ENCODE data around the gene FAM3A. TPM values are rescaled to one million over a fixed set of nuclear protein-coding genes. Genes with fewer than 3 reads are reported as not detected.

FAM3A gene
- total and polyA plus RNA-seq, 9 of the 15 experiments (the other 6 are each of a cell fraction or from before 2014, with no cell fraction given): 0.75 to 70.6 (median 27.0) TPM

- no peak for TF ChIP-seq AFF4 (CRISPR knock-in tag; IDR thresholded peaks at IDR 0.05)
- no peak for TF ChIP-seq NFYB (IDR thresholded peaks at IDR 0.05; ENCODE audit: extremely low read depth, insufficient read length)
- TF ChIP-seq HMG20A (CRISPR knock-in tag; conservative IDR thresholded peaks at IDR 0.05): no peak
- no peak for TF ChIP-seq GTF3C2 (IDR thresholded peaks at IDR 0.05; ENCODE audit: borderline replicate concordance, extremely low read depth, insufficient read length)
- no peak for TF ChIP-seq CHCHD3 (CRISPR knock-in tag; IDR thresholded peaks at IDR 0.05)
- TF ChIP-seq SMAD3 (CRISPR knock-in tag; conservative IDR thresholded peaks at IDR 0.05): no peak
- TF ChIP-seq BRD9 (IDR thresholded peaks at IDR 0.05; ENCODE audit: low read depth, partially characterized antibody): no peak
- TF ChIP-seq TCF15 (CRISPR knock-in tag; IDR thresholded peaks at IDR 0.05): peak; percentile 72; the same call in 1 of the 2 replicates
- TF ChIP-seq TCFL5 (CRISPR knock-in tag; conservative IDR thresholded peaks at IDR 0.05): no peak
- TF ChIP-seq FOXJ3 (CRISPR knock-in tag; IDR thresholded peaks at IDR 0.05): no peak
- TF ChIP-seq THAP12 (CRISPR knock-in tag; IDR thresholded peaks at IDR 0.05): no peak
- no peak for TF ChIP-seq ETV5 (CRISPR knock-in tag; IDR thresholded peaks at IDR 0.05; ENCODE audit: low read depth)
- peak; percentile 90 for TF ChIP-seq BACH1 (tag; IDR thresholded peaks at IDR 0.05)
- no peak for TF ChIP-seq TSC22D4 (tag; IDR thresholded peaks at IDR 0.05)
- no peak for TF ChIP-seq MAZ (CRISPR knock-in tag; conservative IDR thresholded peaks at IDR 0.05 in 1 of 2, IDR thresholded peaks at IDR 0.05 in 1 of 2)
- peak; percentile 62; the same call in 1 of the 2 replicates for TF ChIP-seq KLF16 (IDR thresholded peaks at IDR 0.05)
- TF ChIP-seq ETS1 (conservative IDR thresholded peaks at IDR 0.05; ENCODE audit: control insufficient read depth, low read depth, low read length): no peak
These were observed 20.5 kb downstream of the FAM3A start (continued) for GRCh38 chrX:154495472-154495922.
